Measurements from ENCODE around the gene CABCOCO1.

CABCOCO1 gene

GRCh38 chr10:61814160-61814559 is 151.4 kb downstream of the CABCOCO1 start:
- CTCF ChIA-PET: interaction anchor here (0.5 kb wide), 1 partner anchor 316 kb away, joined by 4 read pairs; no protein-coding TSS in a partner anchor

GRCh38 chr10:61815496-61815895 is 152.8 kb downstream of the CABCOCO1 start:
- TF ChIP-seq ARNT (IDR thresholded peaks at IDR 0.05): no peak
- TF ChIP-seq FOXM1 (IDR thresholded peaks at IDR 0.05; ENCODE audit: borderline replicate concordance): no peak
- no peak for TF ChIP-seq FOXA1 (IDR thresholded peaks at IDR 0.05)
- no peak for TF ChIP-seq SUZ12 (IDR thresholded peaks at IDR 0.05)
- no peak for TF ChIP-seq PKNOX1 (IDR thresholded peaks at IDR 0.05)
- TF ChIP-seq LEF1 (IDR thresholded peaks at IDR 0.05; ENCODE audit: borderline replicate concordance): no peak
- TF ChIP-seq NFRKB (IDR thresholded peaks at IDR 0.05): no peak
- TF ChIP-seq BHLHE40 (IDR thresholded peaks at IDR 0.05; ENCODE audit: borderline replicate concordance): no peak
- TF ChIP-seq CTBP1 (IDR thresholded peaks at IDR 0.05; ENCODE audit: borderline replicate concordance): no peak
- TF ChIP-seq ZNF384 (IDR thresholded peaks at IDR 0.05): no peak
- no peak for TF ChIP-seq SP1 (IDR thresholded peaks at IDR 0.05)
- no peak for TF ChIP-seq TARDBP (IDR thresholded peaks at IDR 0.05)
- ChIA-PET POLR2A (no interaction called here), CTCF (no interaction called here)
- no peak for DNase-seq (ENCODE audit: extremely low spot score)

More at GRCh38 chr10:61814160-61814559, 151.4 kb downstream of the CABCOCO1 start:
- POLR2A ChIA-PET: no interaction called here
- no peak for DNase-seq (ENCODE audit: extremely low spot score)
- TF ChIP-seq L3MBTL2 (conservative IDR thresholded peaks at IDR 0.05) (no peak), FOXM1 (IDR thresholded peaks at IDR 0.05; ENCODE audit: borderline replicate concordance) (no peak), SP1 (IDR thresholded peaks at IDR 0.05) (no peak), ARNT (IDR thresholded peaks at IDR 0.05) (no peak)
